Measurements from ENCODE around the gene SUPT6H. TPM values are rescaled to one million over a fixed set of nuclear protein-coding genes. Genes with fewer than 3 reads are reported as not detected.

Gene SUPT6H
- total RNA-seq, 4 donors from 2014 or later: 48.3 to 81.9 (median 64.8) TPM

GRCh38 chr17:28707339-28707720 lies 45.3 kb downstream of the SUPT6H start:
- intact Hi-C loops (cut with DNase I; ENCODE audit: low total_unique reads): no loop called here
- in situ Hi-C loops (cut with MboI; ENCODE audit: low sequenced_read_pairs in 4 of 4): no loop called here

GRCh38 chr17:28710861-28711722 lies 49.1 kb downstream of the SUPT6H start:
- DNase-seq: peak; percentile 65 to 76
- Histone ChIP-seq H3K36me3 (no peaks in the 10 kb centered on the region), H3K9me3 (no peaks in the 10 kb centered on the region), H3K4me3 (peak overlapping the region; percentile 67 to 89 (median 81)), H3K27ac (peak overlapping the region; percentile 77 to 84 (median 80)), H3K27me3 (peaks cover 0 to 2% (median 0%) of the 10 kb centered on the region in 3 donors), H3K4me1 (peaks cover 4 to 6% of the 10 kb centered on the region in 2 donors)
- intact Hi-C loops (cut with DNase I; ENCODE audit: low total_unique reads) (no loop called here), in situ Hi-C loops (cut with MboI; ENCODE audit: low sequenced_read_pairs in 4 of 4) (no loop called here)
- TF ChIP-seq CTCF (IDR thresholded peaks at IDR 0.05 in 4 of 5, conservative IDR thresholded peaks at IDR 0.05 in 1 of 5): no peak
- peak; percentile 43 to 55 for TF ChIP-seq POLR2A (IDR thresholded peaks at IDR 0.05)
- ATAC-seq: peak; percentile 87 to 88

More at GRCh38 chr17:28707339-28707720, 45.3 kb downstream of the SUPT6H start:
- Histone ChIP-seq H3K36me3 (peaks cover 0 to 26% of the 10 kb centered on the region in 2 donors), H3K27ac (no peak overlapping the region), H3K4me1 (peaks cover 2 to 6% of the 10 kb centered on the region in 2 donors), H3K27me3 (no peaks in the 10 kb centered on the region), H3K9me3 (no peaks in the 10 kb centered on the region), H3K4me3 (no peak overlapping the region)
- no peak for TF ChIP-seq CTCF (IDR thresholded peaks at IDR 0.05 in 4 of 5, conservative IDR thresholded peaks at IDR 0.05 in 1 of 5)
- no peak for TF ChIP-seq POLR2A (IDR thresholded peaks at IDR 0.05)
- DNase-seq: no peak
- no peak for ATAC-seq

GRCh38 chr17:28711723-28712031 lies 49.7 kb downstream of the SUPT6H start, which contains the start of gene PROCA1:
Gene PROCA1 (minus strand): TSS chr17:28711888. CDS start chr17:28711660, 228 bp downstream.
- peaks cover 4 to 6% of the 10 kb centered on the region in 2 donors for H3K4me1 ChIP-seq
- H3K4me3 ChIP-seq: peak within 1 kb of the TSS; percentile 67 to 89 (median 81)
- no peaks in the 10 kb centered on the region for H3K9me3 ChIP-seq
- in situ Hi-C loops (cut with MboI; ENCODE audit: low sequenced_read_pairs in 4 of 4): no loop called here
- peak within 1 kb of the TSS; percentile 77 to 84 (median 80) for H3K27ac ChIP-seq
- H3K36me3 ChIP-seq: no peaks in the 10 kb centered on the region
- intact Hi-C loops (cut with DNase I; ENCODE audit: low total_unique reads): no loop called here
- no peak for TF ChIP-seq CTCF (IDR thresholded peaks at IDR 0.05 in 4 of 5, conservative IDR thresholded peaks at IDR 0.05 in 1 of 5)
- TF ChIP-seq POLR2A (IDR thresholded peaks at IDR 0.05): no peak
- ATAC-seq (peak; percentile 19 to 34), DNase-seq (no peak)
- peaks cover 0 to 7% (median 3%) of the 10 kb centered on the region in 3 donors for H3K27me3 ChIP-seq

GRCh38 chr17:28712032-28712704 lies 50.2 kb downstream of the SUPT6H start:
- intact Hi-C loops (cut with DNase I; ENCODE audit: low total_unique reads) (no loop called here), in situ Hi-C loops (cut with MboI; ENCODE audit: low sequenced_read_pairs in 4 of 4) (no loop called here)
- H3K27ac ChIP-seq: peak overlapping the region; percentile 77 to 84 (median 80)
- peak overlapping the region; percentile 67 to 89 (median 81) for H3K4me3 ChIP-seq
- H3K9me3 ChIP-seq: no peaks in the 10 kb centered on the region
- TF ChIP-seq POLR2A (IDR thresholded peaks at IDR 0.05) (no peak), CTCF (IDR thresholded peaks at IDR 0.05 in 4 of 5, conservative IDR thresholded peaks at IDR 0.05 in 1 of 5) (no peak)
- peaks cover 4 to 6% of the 10 kb centered on the region in 2 donors for H3K4me1 ChIP-seq
- H3K27me3 ChIP-seq: peaks cover under 1 to 12% (median 8%) of the 10 kb centered on the region in 3 donors
- ATAC-seq: peak in 1 of 2 donors; percentile 2
- H3K36me3 ChIP-seq: no peaks in the 10 kb centered on the region
- no peak for DNase-seq

All from gastrocnemius medialis (tissue), 4 donors.